ENCODE measurements around the gene SLC35B2.

Gene SLC35B2, protein sequence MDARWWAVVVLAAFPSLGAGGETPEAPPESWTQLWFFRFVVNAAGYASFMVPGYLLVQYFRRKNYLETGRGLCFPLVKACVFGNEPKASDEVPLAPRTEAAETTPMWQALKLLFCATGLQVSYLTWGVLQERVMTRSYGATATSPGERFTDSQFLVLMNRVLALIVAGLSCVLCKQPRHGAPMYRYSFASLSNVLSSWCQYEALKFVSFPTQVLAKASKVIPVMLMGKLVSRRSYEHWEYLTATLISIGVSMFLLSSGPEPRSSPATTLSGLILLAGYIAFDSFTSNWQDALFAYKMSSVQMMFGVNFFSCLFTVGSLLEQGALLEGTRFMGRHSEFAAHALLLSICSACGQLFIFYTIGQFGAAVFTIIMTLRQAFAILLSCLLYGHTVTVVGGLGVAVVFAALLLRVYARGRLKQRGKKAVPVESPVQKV

DNA sequence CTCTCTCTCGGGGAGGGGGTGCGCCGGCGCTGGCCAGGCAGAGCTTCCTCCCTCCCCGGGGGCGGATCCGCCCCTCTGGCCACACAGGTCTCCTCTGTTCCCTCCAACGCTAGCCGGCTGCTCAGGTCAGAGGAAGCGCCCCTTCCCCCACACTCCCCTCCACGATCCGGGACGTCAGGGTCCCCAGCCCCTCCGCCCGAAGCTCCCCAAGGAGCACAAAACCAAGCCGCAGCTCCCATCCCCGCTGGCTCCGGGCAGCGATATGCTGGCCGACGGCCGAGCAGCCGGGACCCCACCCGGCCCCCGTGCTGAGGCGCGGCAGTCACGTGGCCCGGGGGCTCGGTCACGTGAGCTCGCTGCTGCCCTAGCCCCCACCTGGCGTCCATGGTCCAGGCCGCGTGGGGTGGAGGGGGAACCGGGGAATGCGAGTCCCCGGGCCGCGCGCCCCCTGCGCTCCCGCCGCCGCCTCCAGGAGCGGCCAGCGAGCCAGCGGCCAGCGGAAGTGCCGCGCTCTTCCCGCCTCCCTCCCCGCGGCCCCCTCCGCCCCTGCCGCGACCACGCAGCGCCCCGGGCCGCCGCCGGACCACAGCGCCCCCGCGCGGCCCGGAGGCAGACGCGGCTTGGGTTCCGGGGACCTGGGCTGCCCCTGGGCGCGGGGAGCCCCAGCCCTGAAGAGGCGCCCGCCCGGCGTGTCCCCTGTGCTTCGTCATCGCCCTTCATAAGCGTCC, at the start of gene SLC35B2:
TSS of gene SLC35B2 (minus strand) at position 504 of the 728 bp plus-strand sequence. CDS start at position 386, 118 bp downstream.
- peaks cover 78% of the 10 kb centered on the region for H3K36me3 Mint-ChIP-seq (ENCODE audit: low read depth)
- H3K27ac Mint-ChIP-seq: peak within 1 kb of the TSS; percentile 98
- H3K27me3 Mint-ChIP-seq: no peaks in the 10 kb centered on the region
- H3K9me3 Mint-ChIP-seq: no peaks in the 10 kb centered on the region
- H3K4me3 Mint-ChIP-seq: peak within 1 kb of the TSS; percentile 92
- H3K4me1 Mint-ChIP-seq (ENCODE audit: low read depth): peaks cover 79% of the 10 kb centered on the region

DNA sequence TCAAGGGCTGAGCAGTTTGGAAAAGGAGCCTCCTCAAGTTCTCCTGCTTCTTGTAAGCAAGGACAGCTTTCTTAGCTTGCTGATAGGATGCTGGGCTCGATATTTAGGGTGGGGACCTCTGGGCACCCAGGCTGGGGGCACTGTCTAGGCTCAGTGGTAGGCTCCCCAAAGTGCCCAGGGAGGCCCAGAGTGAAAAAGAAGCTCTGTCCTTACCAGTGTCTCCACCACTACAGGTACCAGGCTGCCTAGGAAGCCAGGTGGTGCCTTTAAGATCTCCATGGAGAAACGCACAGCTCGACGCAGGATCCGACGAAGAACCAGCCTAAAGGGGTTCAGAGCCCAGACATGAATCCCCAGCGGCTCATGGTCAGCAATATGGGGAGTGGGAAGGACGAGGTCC, 49.4 kb upstream of the SLC35B2 start:
- no peak overlapping the region for H3K27ac Mint-ChIP-seq
- no peaks in the 10 kb centered on the region for H3K27me3 Mint-ChIP-seq
- peaks cover 3% of the 10 kb centered on the region for H3K4me1 Mint-ChIP-seq (ENCODE audit: low read depth)
- H3K36me3 Mint-ChIP-seq (ENCODE audit: low read depth): peaks cover 44% of the 10 kb centered on the region
- H3K9me3 Mint-ChIP-seq: no peaks in the 10 kb centered on the region
- no peak overlapping the region for H3K4me3 Mint-ChIP-seq

DNA sequence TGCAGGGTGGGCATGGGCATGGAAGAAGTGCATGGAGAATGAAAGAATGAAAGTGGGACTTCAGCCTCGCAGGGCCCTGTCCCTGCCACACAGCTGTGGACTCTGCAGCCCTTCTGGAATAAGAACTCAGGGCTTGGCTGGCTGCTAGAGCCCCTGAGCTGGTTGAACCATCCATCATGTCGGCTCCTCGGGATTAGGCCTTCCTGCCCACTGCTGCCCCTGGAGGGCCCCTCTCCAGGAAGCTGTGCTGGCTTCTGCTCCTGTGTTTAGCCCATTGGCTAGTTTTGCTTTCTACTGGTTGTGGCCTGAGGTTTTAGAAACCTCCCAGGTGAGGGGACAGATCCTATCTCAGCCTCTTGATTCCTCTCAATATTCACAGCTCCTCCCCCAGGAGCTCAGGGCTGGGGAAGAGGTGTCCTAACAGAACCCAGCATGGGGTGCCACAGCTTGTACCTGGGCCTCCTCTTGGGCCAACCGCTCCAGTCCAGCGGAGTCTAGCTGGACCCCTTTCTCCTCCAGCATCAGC, 47.9 kb upstream of the SLC35B2 start:
- H3K27me3 Mint-ChIP-seq: no peaks in the 10 kb centered on the region
- peaks cover 45% of the 10 kb centered on the region for H3K36me3 Mint-ChIP-seq (ENCODE audit: low read depth)
- no peak overlapping the region for H3K4me3 Mint-ChIP-seq
- no peaks in the 10 kb centered on the region for H3K4me1 Mint-ChIP-seq (ENCODE audit: low read depth)
- no peaks in the 10 kb centered on the region for H3K9me3 Mint-ChIP-seq
- no peak overlapping the region for H3K27ac Mint-ChIP-seq

DNA sequence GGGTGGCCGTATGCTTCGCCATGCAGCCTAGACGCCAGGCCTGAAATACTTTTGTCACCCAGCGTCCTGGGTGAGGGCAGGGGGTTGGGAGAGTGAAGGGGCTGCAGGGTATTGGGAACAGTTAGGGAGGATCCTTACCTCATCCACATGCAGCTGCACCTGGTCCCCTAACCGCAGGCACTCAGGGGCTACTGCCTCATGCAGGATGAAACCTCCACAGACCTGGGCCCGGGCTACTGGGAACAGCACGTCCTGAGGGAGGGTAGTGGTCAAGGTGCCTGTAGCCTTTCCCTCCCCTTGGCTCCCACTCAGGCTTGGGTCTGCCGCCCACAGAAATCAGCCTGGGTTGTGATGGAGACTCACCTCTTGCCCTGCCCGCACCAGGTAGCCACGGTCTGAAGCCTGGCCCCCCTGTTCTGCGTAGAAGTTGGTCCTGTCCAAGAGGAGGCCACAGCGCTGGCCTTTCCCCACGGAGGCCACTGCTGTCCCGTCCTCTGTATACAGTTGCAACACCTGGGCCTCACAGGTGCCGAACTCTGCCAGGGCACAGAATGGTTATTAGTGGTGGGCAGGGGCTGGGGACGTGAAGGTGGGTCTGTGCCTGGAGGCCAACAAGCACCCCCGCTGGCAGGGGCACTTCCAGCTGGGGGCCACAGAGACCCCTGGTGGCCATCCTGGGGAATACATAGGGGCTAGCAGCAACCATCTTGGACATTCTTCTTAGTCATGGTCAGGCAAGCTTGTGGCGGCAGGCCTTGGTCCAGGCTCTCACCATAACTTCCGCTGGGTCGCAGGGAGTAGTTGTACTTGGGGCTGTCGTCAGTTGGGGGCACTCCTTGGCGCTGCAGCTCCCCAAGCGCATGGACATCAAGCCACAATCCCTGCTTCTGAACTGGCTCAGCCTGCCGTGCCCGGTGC, 47.2 kb upstream of the SLC35B2 start:
- Mint-ChIP-seq H3K27ac (no peak overlapping the region), H3K4me1 (ENCODE audit: low read depth) (no peaks in the 10 kb centered on the region), H3K9me3 (no peaks in the 10 kb centered on the region), H3K27me3 (no peaks in the 10 kb centered on the region), H3K36me3 (ENCODE audit: low read depth) (peaks cover 40% of the 10 kb centered on the region), H3K4me3 (no peak overlapping the region)

DNA sequence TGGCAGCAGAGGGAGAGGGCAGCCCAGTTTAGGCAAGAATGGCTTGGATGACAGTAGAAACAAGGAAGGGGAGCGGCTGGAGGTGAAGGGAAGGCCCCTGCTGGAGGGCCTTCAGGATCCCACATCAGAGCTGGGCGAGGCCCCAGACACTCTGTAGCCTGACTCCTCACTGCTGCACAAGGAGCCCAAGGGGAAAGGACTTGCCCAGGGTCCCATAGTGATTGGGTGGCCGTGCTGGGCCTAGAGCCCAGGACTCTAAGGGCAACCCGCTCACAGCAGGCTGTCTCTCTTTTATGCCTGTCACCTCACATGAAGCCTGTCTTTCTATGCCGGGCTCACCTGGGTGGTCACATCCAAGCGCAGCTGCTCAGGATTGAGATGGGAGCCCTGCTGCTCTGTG, 46.5 kb upstream of the SLC35B2 start:
- Mint-ChIP-seq H3K9me3 (no peaks in the 10 kb centered on the region), H3K4me1 (ENCODE audit: low read depth) (no peaks in the 10 kb centered on the region), H3K4me3 (no peak overlapping the region), H3K36me3 (ENCODE audit: low read depth) (peaks cover 35% of the 10 kb centered on the region), H3K27me3 (peaks cover 3% of the 10 kb centered on the region), H3K27ac (no peak overlapping the region)

DNA sequence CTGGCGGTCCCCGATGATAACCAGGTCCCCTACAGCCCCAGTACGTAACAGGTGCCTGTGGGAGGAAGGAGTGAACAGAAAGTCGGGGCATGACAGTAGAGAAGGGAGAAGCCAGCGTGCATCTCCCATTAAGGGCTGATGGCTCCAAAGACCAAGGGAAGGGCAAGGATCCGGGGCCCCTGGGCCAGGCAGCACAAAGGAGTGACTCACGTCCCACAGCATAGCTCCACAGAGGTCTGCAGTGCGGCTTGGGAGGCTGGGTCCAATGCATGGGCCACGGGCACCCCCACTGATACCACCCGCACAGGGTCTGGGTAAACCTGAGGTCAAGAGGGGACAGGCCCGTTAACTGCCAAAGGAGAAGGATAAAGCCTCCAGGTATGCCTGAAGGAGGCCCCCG, 45.5 kb upstream of the SLC35B2 start:
- Mint-ChIP-seq H3K4me3 (no peak overlapping the region), H3K36me3 (ENCODE audit: low read depth) (peaks cover 28% of the 10 kb centered on the region), H3K9me3 (no peaks in the 10 kb centered on the region), H3K27me3 (peaks cover 5% of the 10 kb centered on the region), H3K27ac (no peak overlapping the region), H3K4me1 (ENCODE audit: low read depth) (peaks cover 2% of the 10 kb centered on the region)

DNA sequence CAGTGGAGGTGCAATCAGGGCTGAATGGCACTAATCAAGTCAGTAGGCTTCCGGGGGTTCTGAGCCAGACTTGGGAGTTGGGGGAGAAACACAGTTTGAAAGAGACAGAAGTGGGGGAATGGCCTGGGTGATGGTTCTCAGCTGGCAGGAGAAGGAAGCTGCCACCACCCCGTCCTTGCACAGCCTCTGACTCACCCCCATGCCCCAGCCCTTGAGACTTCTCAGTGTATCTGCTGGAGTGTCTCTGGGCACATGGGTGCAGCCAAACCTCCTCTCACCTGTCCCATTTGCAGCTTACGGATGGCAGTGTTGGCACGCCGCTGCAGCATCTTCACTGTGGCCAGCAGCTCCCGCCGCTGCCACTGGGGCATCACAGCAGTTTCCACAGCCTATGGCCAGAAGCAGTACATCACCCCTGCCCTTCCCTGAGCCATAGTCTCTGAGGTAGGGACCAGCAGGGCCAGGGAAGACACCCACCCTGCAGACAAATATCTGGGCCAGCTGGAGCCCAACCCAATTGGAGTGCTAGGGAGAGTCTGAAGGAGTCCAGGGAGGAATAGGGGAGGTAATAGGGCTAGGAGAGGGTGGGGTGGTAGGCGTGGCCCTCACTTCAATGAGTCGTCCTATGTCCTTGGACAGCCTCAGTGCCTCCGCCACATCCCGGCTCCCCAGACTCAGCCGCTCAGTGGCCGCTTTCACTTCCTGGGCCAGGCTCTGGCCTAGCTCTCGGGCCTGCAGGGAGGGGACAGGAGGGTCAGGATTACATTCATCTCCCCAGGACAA, 44.6 kb upstream of the SLC35B2 start:
- no peak overlapping the region for H3K4me3 Mint-ChIP-seq
- H3K27ac Mint-ChIP-seq: no peak overlapping the region
- no peaks in the 10 kb centered on the region for H3K9me3 Mint-ChIP-seq
- peaks cover 8% of the 10 kb centered on the region for H3K27me3 Mint-ChIP-seq
- peaks cover 3% of the 10 kb centered on the region for H3K4me1 Mint-ChIP-seq (ENCODE audit: low read depth)
- peaks cover 26% of the 10 kb centered on the region for H3K36me3 Mint-ChIP-seq (ENCODE audit: low read depth)

DNA sequence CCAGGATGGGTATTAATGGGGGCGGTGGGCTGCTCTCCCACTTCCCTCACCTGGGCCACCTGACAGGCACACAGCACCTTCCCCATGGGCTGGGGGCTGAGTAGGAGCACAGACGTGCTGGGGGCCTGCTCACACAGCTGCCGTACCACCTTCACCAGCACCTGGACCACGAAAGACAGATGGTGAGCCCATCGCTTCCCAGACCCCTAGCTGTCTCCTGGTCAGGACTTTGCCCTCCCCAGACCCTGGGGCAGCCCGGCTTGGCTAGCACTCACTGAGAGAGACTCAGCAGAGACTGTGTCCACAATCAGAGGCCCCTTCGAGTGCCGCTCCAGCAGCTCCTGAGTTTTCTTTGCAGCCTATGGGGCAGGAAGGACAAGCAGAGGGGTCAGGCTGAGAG, 43.8 kb upstream of the SLC35B2 start:
- Mint-ChIP-seq H3K36me3 (ENCODE audit: low read depth) (peaks cover 26% of the 10 kb centered on the region), H3K27me3 (peaks cover 17% of the 10 kb centered on the region), H3K9me3 (no peaks in the 10 kb centered on the region), H3K4me1 (ENCODE audit: low read depth) (peaks cover 3% of the 10 kb centered on the region), H3K27ac (no peak overlapping the region), H3K4me3 (no peak overlapping the region)

DNA sequence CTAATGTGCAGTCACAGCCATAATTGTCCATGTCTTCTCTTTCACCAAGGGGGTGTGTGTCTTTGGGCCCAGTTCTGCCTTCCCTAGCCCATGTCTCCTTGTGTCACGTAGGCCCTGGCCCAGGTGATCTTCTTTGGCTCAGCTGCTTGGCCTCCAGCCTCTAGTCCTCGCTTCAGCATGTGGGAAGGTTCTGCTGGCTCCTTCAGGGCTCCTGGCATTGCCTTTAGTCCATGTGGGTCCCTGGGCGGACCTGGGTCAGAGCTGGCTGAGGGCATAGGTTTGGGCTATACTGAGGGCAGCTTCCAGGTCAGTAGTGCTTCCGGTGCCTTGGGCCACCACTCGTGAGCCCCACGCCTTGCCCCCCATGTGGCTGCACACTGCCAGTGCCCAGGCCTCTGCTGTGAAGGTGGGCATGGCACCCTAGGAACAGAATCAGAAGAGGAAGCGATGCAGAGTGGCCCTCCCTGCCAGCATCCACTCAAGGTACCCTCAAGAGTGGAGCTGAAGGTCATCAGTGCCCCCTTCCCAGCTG, 43.0 kb upstream of the SLC35B2 start:
- H3K4me1 Mint-ChIP-seq (ENCODE audit: low read depth): peaks cover 3% of the 10 kb centered on the region
- peaks cover 21% of the 10 kb centered on the region for H3K36me3 Mint-ChIP-seq (ENCODE audit: low read depth)
- no peak overlapping the region for H3K27ac Mint-ChIP-seq

DNA sequence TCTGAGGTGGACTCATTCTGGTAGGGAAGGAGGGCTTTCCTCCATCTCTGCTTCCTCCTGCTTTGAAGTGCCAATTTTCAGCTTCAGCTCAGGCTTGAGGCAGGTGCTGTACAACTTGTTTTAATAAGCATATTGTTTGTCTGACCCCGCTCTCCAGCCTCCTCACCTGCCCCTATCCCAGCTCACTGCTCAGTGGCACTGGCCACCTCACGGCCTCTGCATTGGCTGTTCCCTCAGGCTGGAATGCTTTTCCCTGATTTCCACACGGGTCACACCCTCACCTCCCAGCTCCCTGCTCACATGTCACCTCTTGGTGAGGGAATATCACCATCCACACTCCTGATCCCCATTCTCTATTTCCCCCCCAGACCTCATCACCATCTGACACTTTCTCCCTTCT, 41.5 kb upstream of the SLC35B2 start:
- peaks cover 3% of the 10 kb centered on the region for H3K4me1 Mint-ChIP-seq (ENCODE audit: low read depth)
- H3K27ac Mint-ChIP-seq: no peak overlapping the region
- H3K4me3 Mint-ChIP-seq: no peak overlapping the region
- peaks cover 33% of the 10 kb centered on the region for H3K27me3 Mint-ChIP-seq
- H3K36me3 Mint-ChIP-seq (ENCODE audit: low read depth): peaks cover 18% of the 10 kb centered on the region
- no peaks in the 10 kb centered on the region for H3K9me3 Mint-ChIP-seq

More for the DNA sequence above, 43.0 kb upstream of the SLC35B2 start:
- Mint-ChIP-seq H3K9me3 (no peaks in the 10 kb centered on the region), H3K27me3 (peaks cover 24% of the 10 kb centered on the region), H3K4me3 (no peak overlapping the region)

DNA sequence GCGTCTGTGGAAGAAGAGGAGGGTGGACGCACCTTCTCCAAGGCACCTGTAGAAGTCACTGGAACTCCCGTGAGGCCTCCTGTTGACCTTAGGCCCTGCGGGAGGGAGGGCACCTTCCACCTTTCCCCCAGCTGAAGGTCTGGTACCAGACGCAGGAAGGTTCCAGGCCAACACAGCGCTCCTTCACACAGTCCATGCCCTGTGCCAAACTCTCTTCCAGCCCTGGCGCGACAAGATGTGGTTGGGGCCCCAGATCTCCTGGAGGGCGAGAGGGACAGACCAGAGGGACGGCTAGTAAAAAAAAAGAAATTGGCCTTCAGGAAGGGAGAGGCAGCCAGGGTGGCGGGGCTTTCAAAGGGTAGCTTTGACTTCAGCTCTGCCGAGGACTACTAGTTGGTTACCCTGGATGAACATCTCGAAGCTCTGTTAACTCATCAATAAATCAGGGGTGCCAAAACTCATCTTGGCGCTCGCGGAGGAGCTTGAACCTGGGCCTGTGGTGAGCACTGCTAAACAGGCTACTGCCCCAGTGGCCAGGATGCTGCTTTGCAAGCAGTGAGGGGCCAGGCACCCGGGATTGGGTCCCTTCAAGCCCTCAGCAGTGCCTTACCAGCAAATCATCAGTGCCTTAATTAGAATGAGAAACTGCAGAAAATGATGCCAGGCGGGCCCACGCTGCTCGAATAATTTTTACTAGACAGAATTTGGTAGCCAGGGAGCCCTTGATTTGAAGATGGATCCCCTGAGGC, 40.9 kb upstream of the SLC35B2 start:
- Mint-ChIP-seq H3K27me3 (peaks cover 40% of the 10 kb centered on the region), H3K27ac (no peak overlapping the region), H3K36me3 (ENCODE audit: low read depth) (peaks cover 12% of the 10 kb centered on the region)

DNA sequence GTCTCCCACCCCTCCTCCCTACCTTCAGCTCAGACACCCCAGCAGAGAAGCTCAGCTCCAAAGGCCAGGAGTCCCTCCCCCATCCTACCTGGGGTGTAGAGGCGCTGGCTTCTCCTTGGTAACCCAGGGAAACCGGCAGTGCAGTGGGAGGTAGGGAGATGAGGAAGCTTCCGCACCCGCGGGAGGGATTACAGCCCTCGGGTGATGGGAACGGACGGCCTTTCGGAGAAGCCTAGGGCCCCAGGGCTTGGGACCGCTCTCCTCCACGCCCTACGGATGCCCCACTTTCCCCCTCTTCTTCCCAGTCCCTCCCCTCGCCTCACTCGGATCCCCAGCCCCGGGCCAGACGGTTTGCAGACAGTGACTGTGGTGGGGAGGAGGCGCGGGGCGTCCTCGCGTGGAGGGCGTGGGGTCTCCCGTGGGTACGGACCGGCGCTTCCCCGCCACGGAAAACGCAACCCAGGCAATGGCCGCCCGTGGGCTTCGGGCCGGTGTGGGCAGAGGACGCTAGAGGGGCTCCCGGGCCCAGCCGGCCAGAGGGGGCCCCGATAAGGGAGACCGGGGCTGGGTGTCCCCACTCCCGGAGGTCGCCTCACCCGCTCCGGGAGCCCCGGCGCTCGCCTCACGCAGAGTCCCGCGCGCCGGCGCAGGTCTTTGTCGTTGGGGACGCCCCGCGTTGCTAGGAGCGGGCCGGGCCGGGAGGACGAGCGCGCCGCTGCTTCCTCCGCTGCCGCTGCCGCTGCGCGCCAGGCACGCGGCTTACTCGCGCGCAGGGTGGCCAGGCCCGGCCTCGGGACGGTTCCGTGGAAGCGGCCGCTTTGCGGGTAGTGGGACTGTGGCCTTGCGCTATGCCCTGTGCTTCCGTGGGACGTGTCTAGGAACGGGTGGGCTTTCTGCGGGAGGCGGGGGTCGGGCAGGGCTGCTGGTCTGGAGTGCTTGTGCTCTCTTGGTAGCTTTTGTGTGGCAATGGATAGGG, 40.0 kb upstream of the SLC35B2 start:
- peak overlapping the region; percentile 53 for H3K4me3 Mint-ChIP-seq
- peaks cover 3% of the 10 kb centered on the region for H3K4me1 Mint-ChIP-seq (ENCODE audit: low read depth)
- H3K27me3 Mint-ChIP-seq: peaks cover 46% of the 10 kb centered on the region
- peaks cover 11% of the 10 kb centered on the region for H3K36me3 Mint-ChIP-seq (ENCODE audit: low read depth)
- no peaks in the 10 kb centered on the region for H3K9me3 Mint-ChIP-seq
- H3K27ac Mint-ChIP-seq: no peak overlapping the region

More for the DNA sequence above, 40.9 kb upstream of the SLC35B2 start:
- no peaks in the 10 kb centered on the region for H3K9me3 Mint-ChIP-seq
- H3K4me1 Mint-ChIP-seq (ENCODE audit: low read depth): peaks cover 3% of the 10 kb centered on the region
- peak overlapping the region; percentile 53 for H3K4me3 Mint-ChIP-seq
